ENCODE data around the gene FXYD4. TPM values are rescaled to one million over a fixed set of nuclear protein-coding genes. Genes with fewer than 3 reads are reported as not detected.

The FXYD4 gene
- total RNA-seq, 1 experiment from 2014 or later: not detected

DNA sequence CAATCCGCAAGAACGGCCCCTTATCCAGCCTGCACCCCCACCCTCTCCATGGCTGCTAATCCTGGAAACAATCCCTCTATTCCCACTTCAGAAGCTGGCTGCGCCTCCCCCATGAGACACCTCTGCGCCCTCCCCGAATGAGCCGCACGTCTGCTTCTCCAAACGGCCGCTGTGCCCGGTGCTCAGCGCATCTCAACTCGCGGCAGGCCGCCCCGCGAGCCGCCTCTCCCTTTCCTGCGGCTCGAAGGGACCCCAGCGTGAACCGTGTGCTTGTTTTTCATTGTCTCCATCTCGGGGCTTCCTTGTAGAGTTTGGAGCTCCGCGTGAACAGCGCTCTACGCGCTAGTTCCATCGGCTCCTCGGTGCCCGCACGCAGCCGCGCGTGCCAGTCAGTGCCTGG is 20.8 kb upstream of the FXYD4 start:
- Mint-ChIP-seq H3K36me3 (no peaks in the 10 kb centered on the region), H3K9me3 (no peaks in the 10 kb centered on the region), H3K4me1 (peaks cover 34% of the 10 kb centered on the region), H3K4me3 (no peak overlapping the region), H3K27ac (no peak overlapping the region), H3K27me3 (ENCODE audit: low read depth) (no peaks in the 10 kb centered on the region)
- TF ChIP-seq ZBTB21 (CRISPR knock-in tag; IDR thresholded peaks at IDR 0.05; ENCODE audit: borderline replicate concordance) (no peak), FOXP1 (CRISPR knock-in tag; IDR thresholded peaks at IDR 0.05; ENCODE audit: borderline replicate concordance) (no peak), TCF7 (CRISPR knock-in tag; IDR thresholded peaks at IDR 0.05; ENCODE audit: low read depth) (no peak), ZNF121 (CRISPR knock-in tag; IDR thresholded peaks at IDR 0.05) (no peak), TP53 (CRISPR knock-in tag; IDR thresholded peaks at IDR 0.05) (no peak), CREM (CRISPR knock-in tag; IDR thresholded peaks at IDR 0.05) (no peak), NFYB (CRISPR knock-in tag; conservative IDR thresholded peaks at IDR 0.05; ENCODE audit: low read depth) (no peak), ELF4 (CRISPR knock-in tag; IDR thresholded peaks at IDR 0.05; ENCODE audit: low read depth) (no peak), GTF2I (CRISPR knock-in tag; conservative IDR thresholded peaks at IDR 0.05) (no peak), JAZF1 (CRISPR knock-in tag; IDR thresholded peaks at IDR 0.05) (no peak), EMX1 (CRISPR knock-in tag; IDR thresholded peaks at IDR 0.05) (no peak), NFATC4 (CRISPR knock-in tag; IDR thresholded peaks at IDR 0.05) (no peak), ZNF317 (CRISPR knock-in tag; IDR thresholded peaks at IDR 0.05; ENCODE audit: borderline replicate concordance, low read depth) (no peak), ZMAT4 (CRISPR knock-in tag; IDR thresholded peaks at IDR 0.05) (no peak), ESRRA (CRISPR knock-in tag; IDR thresholded peaks at IDR 0.05; ENCODE audit: borderline replicate concordance) (no peak), MXD4 (CRISPR knock-in tag; IDR thresholded peaks at IDR 0.05; ENCODE audit: borderline replicate concordance) (no peak), GRHL2 (CRISPR knock-in tag; IDR thresholded peaks at IDR 0.05; ENCODE audit: insufficient replicate concordance, severe bottlenecking) (no peak), RORB (CRISPR knock-in tag; IDR thresholded peaks at IDR 0.05) (no peak)
- TF ChIP-seq, protein P1, sequence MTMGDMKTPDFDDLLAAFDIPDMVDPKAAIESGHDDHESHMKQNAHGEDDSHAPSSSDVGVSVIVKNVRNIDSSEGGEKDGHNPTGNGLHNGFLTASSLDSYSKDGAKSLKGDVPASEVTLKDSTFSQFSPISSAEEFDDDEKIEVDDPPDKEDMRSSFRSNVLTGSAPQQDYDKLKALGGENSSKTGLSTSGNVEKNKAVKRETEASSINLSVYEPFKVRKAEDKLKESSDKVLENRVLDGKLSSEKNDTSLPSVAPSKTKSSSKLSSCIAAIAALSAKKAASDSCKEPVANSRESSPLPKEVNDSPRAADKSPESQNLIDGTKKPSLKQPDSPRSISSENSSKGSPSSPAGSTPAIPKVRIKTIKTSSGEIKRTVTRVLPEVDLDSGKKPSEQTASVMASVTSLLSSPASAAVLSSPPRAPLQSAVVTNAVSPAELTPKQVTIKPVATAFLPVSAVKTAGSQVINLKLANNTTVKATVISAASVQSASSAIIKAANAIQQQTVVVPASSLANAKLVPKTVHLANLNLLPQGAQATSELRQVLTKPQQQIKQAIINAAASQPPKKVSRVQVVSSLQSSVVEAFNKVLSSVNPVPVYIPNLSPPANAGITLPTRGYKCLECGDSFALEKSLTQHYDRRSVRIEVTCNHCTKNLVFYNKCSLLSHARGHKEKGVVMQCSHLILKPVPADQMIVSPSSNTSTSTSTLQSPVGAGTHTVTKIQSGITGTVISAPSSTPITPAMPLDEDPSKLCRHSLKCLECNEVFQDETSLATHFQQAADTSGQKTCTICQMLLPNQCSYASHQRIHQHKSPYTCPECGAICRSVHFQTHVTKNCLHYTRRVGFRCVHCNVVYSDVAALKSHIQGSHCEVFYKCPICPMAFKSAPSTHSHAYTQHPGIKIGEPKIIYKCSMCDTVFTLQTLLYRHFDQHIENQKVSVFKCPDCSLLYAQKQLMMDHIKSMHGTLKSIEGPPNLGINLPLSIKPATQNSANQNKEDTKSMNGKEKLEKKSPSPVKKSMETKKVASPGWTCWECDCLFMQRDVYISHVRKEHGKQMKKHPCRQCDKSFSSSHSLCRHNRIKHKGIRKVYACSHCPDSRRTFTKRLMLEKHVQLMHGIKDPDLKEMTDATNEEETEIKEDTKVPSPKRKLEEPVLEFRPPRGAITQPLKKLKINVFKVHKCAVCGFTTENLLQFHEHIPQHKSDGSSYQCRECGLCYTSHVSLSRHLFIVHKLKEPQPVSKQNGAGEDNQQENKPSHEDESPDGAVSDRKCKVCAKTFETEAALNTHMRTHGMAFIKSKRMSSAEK (CRISPR knock-in tag; IDR thresholded peaks at IDR 0.05; ENCODE audit: borderline replicate concordance): no peak
- POLR2A ChIA-PET: no interaction called here
- ATAC-seq (no peak), DNase-seq (ENCODE audit: low spot score) (no peak)
- CTCF ChIA-PET: interaction anchor here (0.6 to 1.3 kb wide), 4 partner anchors 34 to 147 kb away, joined by 3 to 4 read pairs (median 3); no protein-coding TSS in a partner anchor

DNA sequence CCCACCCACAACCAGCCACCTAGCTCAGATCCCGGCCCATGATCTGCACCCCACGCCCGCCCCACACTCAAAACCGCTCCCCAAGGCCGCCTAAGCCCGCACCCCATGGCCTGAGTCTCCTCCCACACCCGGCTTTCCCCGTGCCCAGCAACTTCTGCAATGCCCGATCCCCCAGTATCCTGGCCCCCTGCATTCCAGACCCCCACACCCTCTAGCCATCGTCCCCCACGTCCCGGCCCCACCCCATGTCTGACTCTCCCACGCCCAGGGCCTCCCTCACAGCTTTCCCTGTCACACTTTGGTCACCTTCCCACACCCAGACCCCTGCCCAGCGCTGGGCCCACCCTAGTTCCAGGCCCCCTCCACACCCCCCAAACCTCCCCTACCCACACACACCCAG is 20.1 kb upstream of the FXYD4 start:
- ATAC-seq: no peak
- no peak for TF ChIP-seq ATF1 (CRISPR knock-in tag; IDR thresholded peaks at IDR 0.05)
- no peak for TF ChIP-seq ETV6 (CRISPR knock-in tag; IDR thresholded peaks at IDR 0.05)
- no peak for TF ChIP-seq KAT7 (CRISPR knock-in tag; IDR thresholded peaks at IDR 0.05; ENCODE audit: borderline replicate concordance)
- TF ChIP-seq ESRRA (CRISPR knock-in tag; IDR thresholded peaks at IDR 0.05; ENCODE audit: borderline replicate concordance): no peak
- TF ChIP-seq NFATC4 (CRISPR knock-in tag; IDR thresholded peaks at IDR 0.05): no peak
- TF ChIP-seq ZNF416 (CRISPR knock-in tag; IDR thresholded peaks at IDR 0.05): no peak
- TF ChIP-seq NFE2L1 (CRISPR knock-in tag; IDR thresholded peaks at IDR 0.05): no peak
- no peak for TF ChIP-seq HMGXB4 (CRISPR knock-in tag; IDR thresholded peaks at IDR 0.05)
- no peak for TF ChIP-seq NFYB (CRISPR knock-in tag; conservative IDR thresholded peaks at IDR 0.05; ENCODE audit: low read depth)
- TF ChIP-seq ARID4B (CRISPR knock-in tag; IDR thresholded peaks at IDR 0.05; ENCODE audit: borderline replicate concordance): no peak
- no peak for TF ChIP-seq TCF7 (CRISPR knock-in tag; IDR thresholded peaks at IDR 0.05; ENCODE audit: low read depth)

More for the DNA sequence above, 20.1 kb upstream of the FXYD4 start:
- ChIA-PET CTCF (interaction anchor here (0.7 to 1.3 kb wide), 2 partner anchors 95 to 152 kb away, joined by 3 read pairs; no protein-coding TSS in a partner anchor), POLR2A (no interaction called here)
- H3K9me3 Mint-ChIP-seq: no peaks in the 10 kb centered on the region
- no peak for DNase-seq (ENCODE audit: low spot score)
- no peaks in the 10 kb centered on the region for H3K36me3 Mint-ChIP-seq
- no peak overlapping the region for H3K27ac Mint-ChIP-seq
- no peaks in the 10 kb centered on the region for H3K27me3 Mint-ChIP-seq (ENCODE audit: low read depth)
- H3K4me3 Mint-ChIP-seq: no peak overlapping the region
- peaks cover 39% of the 10 kb centered on the region for H3K4me1 Mint-ChIP-seq

All from WTC11 (cell line).